ENCODE data around the gene GPR55. TPM values are rescaled to one million over a fixed set of nuclear protein-coding genes. Genes with fewer than 3 reads are reported as not detected.

Gene GPR55
- total and polyA plus RNA-seq, 2 donors (not counting 1 experiment from before 2014, with no cell fraction given) = 3.0 to 4.1 TPM

- no peak overlapping the region for H3K4me3 Mint-ChIP-seq
- POLR2A ChIA-PET = no interaction called here
- H3K9me3 Mint-ChIP-seq (ENCODE audit: insufficient read depth) = no peaks in the 10 kb centered on the region
- no peaks in the 10 kb centered on the region for H3K9me3 ChIP-seq (ENCODE audit: control extremely low read depth in 1 of 3, control insufficient read depth in 2 of 3, insufficient read depth in 1 of 3, low read length in 2 of 3)
- peaks cover 19% of the 10 kb centered on the region for H3K4me1 Mint-ChIP-seq
- H3K27ac Mint-ChIP-seq = peak overlapping the region; percentile 37
- TF ChIP-seq EZH2 (IDR thresholded peaks at IDR 0.05; ENCODE audit: borderline replicate concordance, insufficient read depth, low read depth, low read length, poor library complexity, severe bottlenecking) = no peak
- no peak for TF ChIP-seq CTCF (IDR thresholded peaks at IDR 0.05)
- H4K20me1 ChIP-seq (ENCODE audit: control insufficient read depth, insufficient read depth, low read length, poor library complexity, severe bottlenecking) = no peaks in the 10 kb centered on the region
- no peaks in the 10 kb centered on the region for H3K36me3 ChIP-seq (replicated peaks in 1 of 2; ENCODE audit: control extremely low read depth in 1 of 2, control insufficient read depth in 1 of 2, extremely low read depth in 1 of 2, insufficient read depth in 2 of 2, low read length in 1 of 2)
- H3K27me3 ChIP-seq (replicated peaks in 1 of 4; ENCODE audit: control extremely low read depth in 1 of 4, control insufficient read depth in 3 of 4, insufficient read depth in 4 of 4, low read length in 3 of 4) = peaks cover 0 to 4% (median 0%) of the 10 kb centered on the region in 4 experiments
- intact Hi-C loops (cut with micrococcal nuclease) = no loop called here
- 83% methylated on average over 9 of the region's 11 CpGs for WGBS (ENCODE audit: insufficient coverage)
- no peak overlapping the region for H3K27ac ChIP-seq (ENCODE audit: low read length in 2 of 2)
- DNase-seq = no peak
- CTCF ChIA-PET = interaction anchor here (1.0 to 3.6 kb wide), 5 partner anchors 12 to 102 kb away, joined by 3 to 18 read pairs (median 4); no protein-coding TSS in a partner anchor
- H2AFZ ChIP-seq (ENCODE audit: insufficient read depth, low read depth, low read length, poor library complexity, severe bottlenecking) = peak overlapping the region; percentile 88
- peaks cover 3 to 24% of the 10 kb centered on the region in 2 donors for H3K4me1 ChIP-seq (ENCODE audit: control insufficient read depth in 2 of 2, insufficient read depth in 2 of 2, low read length in 2 of 2)
- no peak for ATAC-seq (ENCODE audit: low read depth)
- no peak overlapping the region for H3K4me3 ChIP-seq (ENCODE audit: control extremely low read depth in 1 of 5, extremely low read depth in 1 of 5, insufficient read depth in 1 of 5, low read depth in 2 of 5, low read length in 4 of 5)
- no peaks in the 10 kb centered on the region for H3K79me2 ChIP-seq (ENCODE audit: control insufficient read depth, insufficient read depth, low read length)
- no peak overlapping the region for H3K9ac ChIP-seq (ENCODE audit: low read length)
- H3K27me3 Mint-ChIP-seq = peaks cover 3% of the 10 kb centered on the region
- H3K4me2 ChIP-seq (replicated peaks; ENCODE audit: low read depth, low read length, poor library complexity, severe bottlenecking) = peak overlapping the region; percentile 71
Measured at GRCh38 chr2:230925879-230926765, 1.1 kb upstream of the GPR55 start.

DNA sequence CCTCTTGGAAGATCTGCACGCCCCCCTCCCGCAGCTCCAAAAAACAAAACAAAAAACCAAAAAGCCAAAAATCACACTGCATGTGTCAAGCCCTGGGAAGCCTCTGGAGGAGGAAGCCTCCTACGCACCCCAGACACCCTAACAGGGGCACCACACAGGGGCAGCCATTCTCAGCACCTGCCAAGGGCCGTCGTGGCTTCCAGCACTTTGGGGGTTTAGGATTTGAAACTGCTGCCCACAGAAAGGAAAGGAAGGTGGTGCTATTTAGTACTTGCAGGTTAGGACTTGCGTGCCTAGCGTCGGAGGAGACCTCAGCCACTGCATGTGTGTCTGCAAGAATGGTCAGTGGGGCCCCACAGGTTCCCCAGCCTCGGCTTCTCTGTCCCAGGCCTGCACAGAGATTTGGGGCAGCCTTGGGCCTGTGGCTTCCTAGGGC, 419 bp upstream of the GPR55 start:
- 48% methylated on average over 6 of the region's 9 CpGs for WGBS (ENCODE audit: insufficient coverage)
- intact Hi-C loops (cut with micrococcal nuclease) = no loop called here
- Histone ChIP-seq H3K4me1 (ENCODE audit: control insufficient read depth in 2 of 2, insufficient read depth in 2 of 2, low read length in 2 of 2) (peaks cover 3 to 24% of the 10 kb centered on the region in 2 donors), H3K4me3 (ENCODE audit: control extremely low read depth in 1 of 5, extremely low read depth in 1 of 5, insufficient read depth in 1 of 5, low read depth in 2 of 5, low read length in 4 of 5) (peak overlapping the region in 1 of 5 experiments; percentile 60), H3K9ac (ENCODE audit: low read length) (peak overlapping the region; percentile 55), H3K4me2 (replicated peaks; ENCODE audit: low read depth, low read length, poor library complexity, severe bottlenecking) (peak overlapping the region; percentile 71), H3K79me2 (ENCODE audit: control insufficient read depth, insufficient read depth, low read length) (no peaks in the 10 kb centered on the region), H3K27ac (ENCODE audit: low read length in 2 of 2) (peak overlapping the region in 1 of 2 donors; percentile 42), H3K9me3 (ENCODE audit: control extremely low read depth in 1 of 3, control insufficient read depth in 2 of 3, insufficient read depth in 1 of 3, low read length in 2 of 3) (no peaks in the 10 kb centered on the region), H4K20me1 (ENCODE audit: control insufficient read depth, insufficient read depth, low read length, poor library complexity, severe bottlenecking) (no peaks in the 10 kb centered on the region), H3K36me3 (replicated peaks in 1 of 2; ENCODE audit: control extremely low read depth in 1 of 2, control insufficient read depth in 1 of 2, extremely low read depth in 1 of 2, insufficient read depth in 2 of 2, low read length in 1 of 2) (no peaks in the 10 kb centered on the region), H3K27me3 (replicated peaks in 1 of 4; ENCODE audit: control extremely low read depth in 1 of 4, control insufficient read depth in 3 of 4, insufficient read depth in 4 of 4, low read length in 3 of 4) (peaks cover 0 to 4% (median 0%) of the 10 kb centered on the region in 4 experiments), H2AFZ (ENCODE audit: insufficient read depth, low read depth, low read length, poor library complexity, severe bottlenecking) (peak overlapping the region; percentile 88)
- TF ChIP-seq CTCF (IDR thresholded peaks at IDR 0.05) = no peak
- no peak for TF ChIP-seq EZH2 (IDR thresholded peaks at IDR 0.05; ENCODE audit: borderline replicate concordance, insufficient read depth, low read depth, low read length, poor library complexity, severe bottlenecking)
- peak; percentile 10 for ATAC-seq (ENCODE audit: low read depth)
- DNase-seq = no peak
- Mint-ChIP-seq H3K4me3 (peak overlapping the region; percentile 85), H3K9me3 (ENCODE audit: insufficient read depth) (no peaks in the 10 kb centered on the region), H3K27ac (peak overlapping the region; percentile 85), H3K27me3 (no peaks in the 10 kb centered on the region), H3K4me1 (peaks cover 20% of the 10 kb centered on the region)
- ChIA-PET CTCF (interaction anchor here (0.9 to 3.6 kb wide), 6 partner anchors 11 to 101 kb away, joined by 3 to 18 read pairs (median 4); no protein-coding TSS in a partner anchor), POLR2A (no interaction called here)

Measured in B cell (primary cell).